ENCODE measurements around the gene ZNF598.

Gene ZNF598

DNA sequence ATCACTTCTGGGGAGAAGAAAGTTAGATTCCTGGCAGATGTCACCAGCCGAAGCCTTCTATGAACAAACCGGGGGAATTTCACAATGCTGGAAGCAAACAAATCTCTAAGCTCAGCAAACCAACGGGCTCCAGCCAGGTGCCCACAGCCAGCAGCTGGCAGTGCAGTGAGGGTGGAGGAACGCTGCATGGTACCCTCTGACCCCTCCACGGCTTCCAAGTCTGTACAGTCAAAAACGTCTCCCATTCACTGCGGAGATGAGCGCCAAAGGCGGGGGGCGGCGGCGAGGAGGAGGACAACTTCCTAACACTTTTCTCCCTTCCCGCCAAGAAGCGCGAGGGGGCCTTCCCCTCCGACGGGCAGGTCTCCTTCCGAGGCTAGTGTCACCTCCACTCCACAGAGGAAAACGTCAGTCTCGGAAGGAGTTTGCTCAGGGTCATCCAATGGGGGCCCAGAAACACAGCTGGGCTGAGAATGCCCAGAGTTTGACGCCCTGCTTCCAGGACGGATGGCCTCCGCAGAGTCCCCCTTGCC, 924 bp downstream of the ZNF598 start:
- H3K4me1 Mint-ChIP-seq (ENCODE audit: low read depth): peaks cover 54% of the 10 kb centered on the region
- peak; percentile 62 for DNase-seq
- peaks cover 55% of the 10 kb centered on the region for H3K36me3 Mint-ChIP-seq (ENCODE audit: low read depth)
- peak overlapping the region; percentile 90 for H3K4me3 Mint-ChIP-seq
- H3K27me3 Mint-ChIP-seq: no peaks in the 10 kb centered on the region
- peak overlapping the region; percentile 93 for H3K27ac Mint-ChIP-seq
- no peaks in the 10 kb centered on the region for H3K9me3 Mint-ChIP-seq

DNA sequence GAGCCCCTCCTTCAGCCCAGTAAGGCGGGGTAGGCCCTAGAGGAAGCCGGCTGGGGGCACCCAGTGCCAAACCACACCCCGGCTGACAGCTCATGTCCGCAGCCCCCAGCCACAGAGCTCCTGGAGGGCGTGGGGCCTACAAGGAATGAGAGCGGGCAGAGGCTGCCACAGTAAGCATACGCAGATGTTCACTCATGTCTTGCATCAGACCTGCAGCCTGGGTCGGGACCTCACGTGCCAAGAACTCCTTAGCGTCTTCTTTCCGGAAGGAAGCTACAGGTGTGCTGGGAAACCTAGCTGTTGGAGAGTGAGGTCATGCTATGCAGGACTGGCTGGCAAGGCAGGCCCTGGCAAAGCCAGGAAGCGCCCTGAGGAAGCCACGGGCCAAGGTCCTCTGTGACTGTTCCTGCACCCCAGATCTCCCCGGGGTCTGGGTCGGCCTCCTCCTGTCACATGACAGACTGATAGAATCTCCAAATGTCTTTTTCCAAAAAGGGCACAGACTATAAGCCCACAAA, 1.6 kb downstream of the ZNF598 start:
- peak overlapping the region; percentile 90 for H3K4me3 Mint-ChIP-seq
- H3K27ac Mint-ChIP-seq: peak overlapping the region; percentile 93
- DNase-seq: no peak
- peaks cover 60% of the 10 kb centered on the region for H3K36me3 Mint-ChIP-seq (ENCODE audit: low read depth)
- no peaks in the 10 kb centered on the region for H3K9me3 Mint-ChIP-seq
- no peaks in the 10 kb centered on the region for H3K27me3 Mint-ChIP-seq
- H3K4me1 Mint-ChIP-seq (ENCODE audit: low read depth): peaks cover 54% of the 10 kb centered on the region

DNA sequence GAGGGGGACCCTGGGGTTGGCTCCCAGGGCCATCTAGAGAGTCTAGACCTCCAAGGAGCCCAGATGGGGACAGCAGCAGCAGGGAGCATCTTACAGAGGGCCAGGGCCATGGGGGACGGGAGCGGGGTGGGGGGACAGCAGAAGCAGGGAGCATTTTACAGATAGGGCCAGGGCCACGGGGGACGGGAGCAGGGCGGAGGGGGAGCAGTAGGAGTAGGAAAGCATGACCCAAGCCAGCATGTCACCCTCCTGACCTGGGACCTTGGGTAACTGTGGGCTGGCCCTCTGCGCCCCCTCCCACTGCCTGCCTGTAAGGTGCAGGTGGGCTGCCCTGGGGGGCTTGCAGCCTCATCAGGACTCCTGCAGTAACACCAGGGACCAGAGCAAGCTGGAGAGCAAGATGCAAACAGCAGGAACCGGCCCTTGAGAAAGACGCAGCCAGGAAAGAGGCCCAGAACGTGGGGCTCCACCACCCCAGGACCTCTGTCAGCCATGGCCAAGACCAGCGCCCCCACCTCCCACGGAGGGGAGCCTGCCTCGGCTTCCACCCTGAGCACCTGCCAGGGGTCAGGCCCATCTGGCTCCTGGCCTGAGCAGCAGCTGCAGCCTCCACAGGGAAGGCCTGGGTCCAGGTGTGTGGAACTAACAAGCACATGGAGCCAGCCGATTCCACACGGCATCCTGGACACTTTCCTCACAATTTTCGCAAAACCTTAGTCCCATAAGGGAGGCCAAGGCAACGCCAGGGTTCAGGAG, 2.4 kb downstream of the ZNF598 start:
- peaks cover 54% of the 10 kb centered on the region for H3K4me1 Mint-ChIP-seq (ENCODE audit: low read depth)
- H3K4me3 Mint-ChIP-seq: peak overlapping the region; percentile 90
- DNase-seq: no peak
- peak overlapping the region; percentile 93 for H3K27ac Mint-ChIP-seq
- H3K27me3 Mint-ChIP-seq: no peaks in the 10 kb centered on the region
- no peaks in the 10 kb centered on the region for H3K9me3 Mint-ChIP-seq
- H3K36me3 Mint-ChIP-seq (ENCODE audit: low read depth): peaks cover 65% of the 10 kb centered on the region

DNA sequence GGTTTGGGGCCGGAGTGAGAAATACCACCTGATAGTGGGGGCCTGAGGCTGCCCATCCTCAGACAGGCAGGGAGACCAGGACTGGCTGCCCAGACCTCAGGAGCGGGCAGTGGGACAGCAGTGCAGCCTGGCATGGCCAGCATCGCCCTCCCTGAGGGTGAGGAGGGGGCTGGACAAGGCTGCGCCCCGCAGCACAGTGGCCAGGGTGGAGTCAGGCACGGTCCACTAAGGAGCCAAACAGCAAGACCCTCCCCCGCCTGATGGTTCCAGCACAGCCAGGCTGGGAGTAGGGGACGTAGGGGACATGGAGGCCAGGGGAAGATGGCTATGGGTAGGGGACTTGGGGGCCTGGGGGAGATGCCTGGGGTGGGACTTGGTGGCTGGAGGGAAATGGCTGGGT, 3.3 kb downstream of the ZNF598 start:
- Mint-ChIP-seq H3K4me3 (peak overlapping the region; percentile 54), H3K36me3 (ENCODE audit: low read depth) (peaks cover 73% of the 10 kb centered on the region)

DNA sequence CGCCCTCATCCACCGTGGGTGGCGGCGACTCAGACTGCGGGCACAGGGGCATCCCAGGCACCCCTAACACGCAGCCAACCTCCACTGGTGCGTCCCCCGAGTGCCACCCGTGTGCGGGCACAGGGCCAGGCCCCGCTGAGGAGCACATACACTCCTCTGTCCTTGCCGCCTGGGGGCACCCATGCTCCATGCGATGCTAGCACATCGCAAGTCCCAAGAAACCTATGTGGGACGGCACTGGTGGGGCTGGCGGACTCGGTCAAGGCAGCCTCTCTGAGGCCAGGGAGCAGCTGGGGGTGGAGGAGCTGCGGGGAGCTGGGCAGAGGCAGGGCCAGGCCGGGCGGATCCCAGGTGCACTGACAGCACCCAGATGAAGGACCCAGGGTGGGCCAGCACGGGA, 4.0 kb downstream of the ZNF598 start:
- H3K27me3 Mint-ChIP-seq: no peaks in the 10 kb centered on the region
- H3K36me3 Mint-ChIP-seq (ENCODE audit: low read depth): peaks cover 80% of the 10 kb centered on the region
- peak overlapping the region; percentile 54 for H3K4me3 Mint-ChIP-seq
- H3K27ac Mint-ChIP-seq: peak overlapping the region; percentile 44
- peaks cover 52% of the 10 kb centered on the region for H3K4me1 Mint-ChIP-seq (ENCODE audit: low read depth)
- DNase-seq: no peak
- no peaks in the 10 kb centered on the region for H3K9me3 Mint-ChIP-seq

More for the DNA sequence above, 3.3 kb downstream of the ZNF598 start:
- Mint-ChIP-seq H3K27me3 (no peaks in the 10 kb centered on the region), H3K27ac (peak overlapping the region; percentile 81), H3K4me1 (ENCODE audit: low read depth) (peaks cover 52% of the 10 kb centered on the region), H3K9me3 (no peaks in the 10 kb centered on the region)
- no peak for DNase-seq

DNA sequence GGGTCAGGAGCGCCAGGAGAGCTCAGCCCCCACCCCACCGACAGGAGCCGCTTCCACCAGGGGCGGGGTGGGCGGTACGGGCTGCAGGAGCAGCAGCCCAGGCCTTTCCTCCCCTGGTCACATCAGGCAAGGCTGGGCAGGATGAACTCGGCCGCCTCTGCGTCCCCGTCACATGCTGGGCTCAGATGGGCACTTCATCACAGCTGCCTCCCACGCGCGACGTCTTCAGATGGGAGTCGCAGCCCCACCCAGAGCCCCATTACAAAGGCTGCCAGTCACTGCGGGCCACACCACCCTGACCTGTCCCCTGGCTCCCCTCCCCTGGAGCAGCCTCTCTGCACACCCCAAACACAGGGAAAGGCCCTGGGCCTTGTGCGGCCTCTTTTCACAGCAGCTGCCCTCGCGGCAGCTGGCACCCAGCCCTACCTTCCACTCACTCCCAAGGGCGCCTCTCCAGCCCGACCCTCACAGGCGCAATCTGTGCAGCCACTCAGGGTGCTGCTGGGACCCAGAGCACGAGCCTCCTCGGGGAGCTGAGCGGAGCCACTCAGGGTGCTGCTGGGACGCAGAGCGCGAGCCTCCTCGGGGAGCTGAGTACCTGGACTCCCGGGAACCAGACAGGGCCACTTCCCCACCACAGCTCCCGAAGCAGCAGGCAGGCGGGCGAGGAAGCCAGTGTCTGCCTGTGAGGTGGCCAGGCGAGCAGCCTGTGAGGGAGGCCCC, 4.7 kb downstream of the ZNF598 start:
- Mint-ChIP-seq H3K27ac (no peak overlapping the region), H3K27me3 (no peaks in the 10 kb centered on the region), H3K36me3 (ENCODE audit: low read depth) (peaks cover 81% of the 10 kb centered on the region), H3K4me3 (no peak overlapping the region), H3K4me1 (ENCODE audit: low read depth) (peaks cover 47% of the 10 kb centered on the region), H3K9me3 (no peaks in the 10 kb centered on the region)
- no peak for DNase-seq

DNA sequence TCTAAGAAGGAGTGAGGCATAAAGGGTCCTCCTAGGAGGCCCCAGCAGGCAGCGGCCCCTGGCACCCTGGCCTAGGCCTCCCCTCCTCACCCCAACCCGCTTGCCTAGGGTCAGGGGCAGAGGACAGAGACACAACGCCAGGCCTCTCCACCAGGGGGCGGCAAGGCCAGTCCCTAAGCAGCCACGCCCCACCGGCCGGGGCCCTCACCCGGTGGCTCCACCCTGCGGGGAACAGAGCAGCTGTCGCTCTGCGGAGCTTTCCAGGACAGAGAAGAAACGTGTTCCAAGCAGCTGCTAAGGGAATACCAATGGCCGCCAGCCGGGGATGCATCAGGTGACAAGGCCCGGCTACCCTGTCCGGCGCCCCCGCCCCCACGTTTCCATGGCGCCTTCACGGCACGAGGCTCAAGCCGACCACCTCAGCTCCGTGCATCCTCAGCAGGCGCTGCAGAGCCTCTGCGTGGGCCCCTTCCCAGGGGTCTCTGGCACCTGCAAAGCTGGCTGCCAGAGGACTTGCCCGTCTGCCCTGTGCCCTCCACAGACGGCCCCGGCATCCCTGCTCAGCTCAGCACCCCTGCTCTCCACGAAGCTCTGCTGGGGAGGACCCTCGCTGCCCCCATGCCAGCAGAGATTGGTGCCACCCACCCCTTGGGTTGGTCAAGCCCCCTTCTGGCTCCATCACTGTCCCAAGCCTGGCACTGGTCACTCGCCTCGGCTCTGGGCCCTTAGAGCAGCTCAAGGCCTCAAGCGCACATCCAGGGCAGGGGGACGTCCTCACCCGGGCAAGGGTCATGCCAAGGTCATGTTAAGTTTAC, 5.6 kb downstream of the ZNF598 start:
- H3K4me3 Mint-ChIP-seq: no peak overlapping the region
- peaks cover 47% of the 10 kb centered on the region for H3K4me1 Mint-ChIP-seq (ENCODE audit: low read depth)
- H3K9me3 Mint-ChIP-seq: no peaks in the 10 kb centered on the region

DNA sequence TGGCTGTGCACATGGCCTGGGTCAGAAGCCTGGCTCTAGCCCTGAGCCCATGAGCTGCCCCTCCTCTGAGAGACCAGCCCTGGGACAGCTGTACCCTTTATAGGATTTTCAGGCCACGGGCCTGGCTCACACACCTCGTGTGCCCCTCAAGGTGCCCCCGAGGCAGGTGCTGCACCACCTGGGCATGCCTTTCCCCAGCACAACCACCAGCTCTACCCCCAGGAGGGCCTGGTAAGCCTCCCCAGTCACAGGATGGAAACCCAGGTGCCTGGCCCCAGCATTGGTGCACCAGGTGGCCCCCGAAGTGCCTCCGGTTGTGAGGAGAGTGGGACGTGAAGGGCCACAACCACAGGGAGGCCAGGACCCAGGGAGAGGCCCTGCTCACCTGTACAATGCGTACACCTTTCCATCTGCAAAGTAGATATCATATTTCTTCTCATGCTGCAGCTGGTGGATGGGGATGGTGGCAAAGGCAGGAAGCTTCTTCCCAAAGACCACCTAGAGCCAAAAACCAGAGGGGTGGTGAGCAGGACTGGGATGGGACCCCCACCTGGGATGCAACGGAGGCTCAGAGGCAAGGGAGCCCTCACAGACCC, 6.3 kb downstream of the ZNF598 start:
- Mint-ChIP-seq H3K4me1 (ENCODE audit: low read depth) (peaks cover 42% of the 10 kb centered on the region), H3K9me3 (no peaks in the 10 kb centered on the region), H3K4me3 (no peak overlapping the region), H3K27ac (no peak overlapping the region), H3K36me3 (ENCODE audit: low read depth) (peaks cover 86% of the 10 kb centered on the region), H3K27me3 (no peaks in the 10 kb centered on the region)
- DNase-seq: no peak

More for the DNA sequence above, 5.6 kb downstream of the ZNF598 start:
- Mint-ChIP-seq H3K27ac (peak overlapping the region; percentile 26), H3K27me3 (no peaks in the 10 kb centered on the region), H3K36me3 (ENCODE audit: low read depth) (peaks cover 86% of the 10 kb centered on the region)
- DNase-seq: peak; percentile 91

DNA sequence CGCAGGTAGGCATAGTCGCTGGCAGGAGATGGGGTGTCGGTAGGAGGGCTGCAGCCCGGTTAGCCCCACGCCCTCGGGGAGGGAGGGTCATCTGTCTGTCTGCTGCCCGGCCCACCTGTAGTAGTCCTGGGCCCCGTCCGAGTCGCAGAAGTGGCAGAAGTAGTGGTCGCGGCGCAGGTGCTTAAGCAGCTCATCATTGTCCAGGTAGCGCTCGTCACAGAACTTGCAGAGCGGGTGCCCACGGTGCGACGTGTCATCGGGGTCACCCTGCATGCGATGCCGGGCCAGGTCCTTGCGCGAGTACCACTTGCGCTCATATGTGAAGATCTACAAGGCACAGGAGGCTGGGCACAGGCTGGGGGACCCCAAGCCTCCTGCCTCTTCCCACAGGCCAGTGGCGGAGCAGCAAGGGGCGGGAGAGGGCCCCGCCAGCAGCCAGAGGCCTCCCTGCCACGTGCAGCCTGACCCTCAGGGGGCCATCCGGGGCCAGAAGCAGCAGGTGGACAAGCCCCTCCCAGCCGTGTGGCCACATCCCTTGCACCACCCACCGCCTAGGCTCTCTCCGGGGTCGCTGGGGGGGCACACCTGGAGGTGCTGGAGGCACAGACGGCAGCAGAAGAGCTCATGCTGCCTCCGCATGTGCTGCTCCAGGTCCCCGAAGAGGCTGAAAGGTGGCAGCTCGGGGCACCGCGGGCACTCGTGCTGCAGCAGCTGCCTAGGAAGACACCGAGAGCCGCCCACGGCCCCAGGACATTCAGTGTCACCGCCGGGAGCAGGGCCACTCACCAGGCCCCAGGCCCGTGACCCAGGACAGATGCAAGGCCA, 7.0 kb downstream of the ZNF598 start:
- Mint-ChIP-seq H3K36me3 (ENCODE audit: low read depth) (peaks cover 86% of the 10 kb centered on the region), H3K4me1 (ENCODE audit: low read depth) (peaks cover 36% of the 10 kb centered on the region), H3K9me3 (no peaks in the 10 kb centered on the region), H3K27ac (peak overlapping the region; percentile 50), H3K4me3 (no peak overlapping the region), H3K27me3 (no peaks in the 10 kb centered on the region)
- no peak for DNase-seq

DNA sequence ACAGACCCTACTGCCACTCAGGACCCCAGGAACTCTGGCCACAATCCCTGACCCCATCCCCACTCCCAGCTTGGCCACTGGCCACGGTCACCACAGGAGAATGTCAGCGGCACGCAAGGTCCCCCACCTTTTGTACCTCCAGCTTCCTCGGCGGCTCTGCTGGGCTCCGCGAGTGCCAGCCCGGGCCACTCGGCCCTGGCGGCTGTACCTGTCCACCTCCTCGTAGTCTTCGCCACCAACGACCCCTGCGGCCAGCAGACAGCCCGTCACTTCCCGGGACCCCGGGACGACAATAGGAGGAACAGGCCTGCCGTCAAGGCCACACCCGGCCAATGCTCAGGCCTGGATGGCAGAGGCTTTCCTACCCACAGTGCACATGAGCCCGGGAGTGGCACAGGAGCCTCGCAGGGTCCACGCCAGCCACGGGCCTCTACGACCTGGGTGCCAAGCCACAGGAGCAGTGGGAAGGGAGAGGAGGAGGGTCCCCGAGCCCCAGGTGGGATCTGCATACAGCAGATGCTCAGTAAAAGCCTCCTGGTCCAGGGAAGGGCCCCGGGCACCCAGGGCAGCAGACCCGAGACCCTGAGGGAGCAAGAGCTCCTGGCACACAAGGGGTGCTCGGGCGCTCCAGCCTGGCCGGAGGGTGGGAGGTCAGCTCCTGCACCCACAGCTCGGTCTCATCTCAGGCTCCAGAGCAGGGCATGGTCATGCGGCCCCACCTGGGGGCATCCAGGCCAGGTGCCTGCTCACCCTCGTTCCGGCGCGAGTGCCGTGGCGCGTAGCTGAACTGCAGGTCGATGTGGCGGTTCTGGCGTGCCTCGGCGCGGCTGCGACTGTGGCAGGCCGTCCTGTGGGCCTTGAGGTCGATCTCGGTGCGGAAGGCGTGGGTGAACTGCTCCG, 7.9 kb downstream of the ZNF598 start:
- H3K36me3 Mint-ChIP-seq (ENCODE audit: low read depth): peaks cover 86% of the 10 kb centered on the region

DNA sequence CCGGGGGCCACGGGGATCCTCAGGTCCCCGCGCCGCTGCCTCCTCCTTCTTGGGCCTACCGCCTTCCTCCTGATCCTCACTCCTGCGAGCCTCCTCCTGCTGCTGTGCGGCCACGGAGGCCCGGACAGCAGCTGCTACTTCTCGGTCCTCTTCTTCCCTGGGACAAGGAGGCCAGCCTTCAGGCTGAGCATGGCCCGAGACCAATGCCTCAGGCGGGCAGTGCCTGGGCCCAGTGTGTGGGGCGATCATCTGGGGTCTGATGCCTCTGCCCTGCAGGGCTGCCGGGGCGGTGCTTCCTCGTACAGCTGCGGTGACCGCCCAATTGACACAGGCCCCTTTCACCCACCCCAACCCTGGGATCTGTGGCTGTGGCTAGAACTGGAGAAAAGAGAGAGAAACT, 8.6 kb downstream of the ZNF598 start:
- Mint-ChIP-seq H3K4me1 (ENCODE audit: low read depth) (peaks cover 31% of the 10 kb centered on the region), H3K9me3 (no peaks in the 10 kb centered on the region), H3K4me3 (no peak overlapping the region), H3K36me3 (ENCODE audit: low read depth) (peaks cover 86% of the 10 kb centered on the region), H3K27ac (no peak overlapping the region), H3K27me3 (no peaks in the 10 kb centered on the region)
- DNase-seq: no peak

More for the DNA sequence above, 7.9 kb downstream of the ZNF598 start:
- Mint-ChIP-seq H3K4me1 (ENCODE audit: low read depth) (peaks cover 31% of the 10 kb centered on the region), H3K9me3 (no peaks in the 10 kb centered on the region), H3K27ac (peak overlapping the region; percentile 47), H3K27me3 (no peaks in the 10 kb centered on the region), H3K4me3 (no peak overlapping the region)
- no peak for DNase-seq

DNA sequence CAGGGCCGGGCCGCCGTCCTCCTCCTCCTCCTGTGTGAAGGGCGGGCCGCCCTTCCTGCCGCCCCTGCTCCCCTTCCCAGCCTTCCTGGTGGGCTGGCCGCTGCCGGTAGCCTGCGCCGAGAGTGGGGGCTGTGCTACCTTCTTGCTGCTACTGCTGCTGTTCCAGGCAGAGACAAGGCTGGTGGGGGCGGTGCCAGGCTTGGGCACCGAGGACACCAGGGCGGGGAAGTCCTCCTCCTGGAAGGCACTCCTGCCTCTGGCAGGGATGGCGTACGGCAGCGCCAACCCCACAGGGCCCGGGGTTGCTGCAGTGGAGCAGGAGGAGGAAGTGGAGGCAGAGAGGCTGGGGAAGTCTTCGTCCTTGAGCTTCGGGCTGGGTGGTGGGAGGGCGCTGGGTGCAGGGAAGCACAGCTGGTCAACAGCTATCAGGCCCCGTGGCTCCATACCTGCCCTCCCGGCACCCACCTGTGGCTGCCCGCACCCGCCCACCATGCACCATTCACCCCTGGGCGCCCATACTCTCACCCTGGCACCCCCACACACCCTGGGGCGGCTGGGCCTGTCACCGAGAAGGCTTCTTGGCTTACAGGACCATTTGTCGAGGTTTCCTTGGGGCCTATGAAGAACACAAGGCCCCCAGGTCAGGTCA, 9.6 kb downstream of the ZNF598 start:
- Mint-ChIP-seq H3K9me3 (no peaks in the 10 kb centered on the region), H3K36me3 (ENCODE audit: low read depth) (peaks cover 83% of the 10 kb centered on the region), H3K27me3 (no peaks in the 10 kb centered on the region), H3K27ac (no peak overlapping the region), H3K4me1 (ENCODE audit: low read depth) (peaks cover 22% of the 10 kb centered on the region), H3K4me3 (no peak overlapping the region)
- no peak for DNase-seq

Data from activated T-cell treated with anti-CD3 and anti-CD28 coated beads, Interleukin-2, amount 50 U/mL, for 24 hours (primary cell).